GM12865 (cell line): Measurements from ENCODE around the gene RTEL1.

Experiments used
- DNase-seq: peaks from one replicate; pipeline ENCODE4 v3.0.0; 2010; ENCODE audit warnings: low read depth
- H3K4me3 ChIP-seq: 2 replicates; pipeline ENCODE4 v1.5.1; 2011; ENCODE audit warnings: mild to moderate bottlenecking, low read depth, low read length, control low read depth
- TF ChIP-seq, protein P1 (sequence below): IDR thresholded peaks from 2 replicates; pipeline ENCODE4 v1.5.1; 2011; ENCODE audit warnings: low read length, control low read depth, low read depth, inconsistent platforms; ENCODE audit not compliant: insufficient read depth; ENCODE audit errors: missing control alignments

RTEL1 gene

DNA sequence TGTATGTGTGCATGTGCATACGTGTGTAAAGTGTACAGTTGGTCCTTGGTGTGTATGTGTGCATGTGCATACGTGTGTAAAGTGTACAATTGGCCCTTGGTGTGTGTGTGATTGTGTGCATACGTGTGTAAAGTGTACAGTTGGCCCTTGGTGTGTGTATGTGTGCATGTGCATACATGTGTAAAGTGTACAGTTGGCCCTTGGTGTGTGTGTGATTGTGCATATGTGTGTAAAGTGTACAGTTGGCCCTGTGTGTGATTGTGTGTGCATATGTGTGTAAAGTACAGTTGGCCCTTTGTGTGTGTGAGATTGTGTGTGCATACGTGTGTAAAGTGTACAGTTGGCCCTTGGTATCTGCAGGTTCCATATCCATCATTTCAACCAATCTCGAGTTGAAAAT is 73.3 kb downstream of the RTEL1 start:
- TF ChIP-seq, protein P1, sequence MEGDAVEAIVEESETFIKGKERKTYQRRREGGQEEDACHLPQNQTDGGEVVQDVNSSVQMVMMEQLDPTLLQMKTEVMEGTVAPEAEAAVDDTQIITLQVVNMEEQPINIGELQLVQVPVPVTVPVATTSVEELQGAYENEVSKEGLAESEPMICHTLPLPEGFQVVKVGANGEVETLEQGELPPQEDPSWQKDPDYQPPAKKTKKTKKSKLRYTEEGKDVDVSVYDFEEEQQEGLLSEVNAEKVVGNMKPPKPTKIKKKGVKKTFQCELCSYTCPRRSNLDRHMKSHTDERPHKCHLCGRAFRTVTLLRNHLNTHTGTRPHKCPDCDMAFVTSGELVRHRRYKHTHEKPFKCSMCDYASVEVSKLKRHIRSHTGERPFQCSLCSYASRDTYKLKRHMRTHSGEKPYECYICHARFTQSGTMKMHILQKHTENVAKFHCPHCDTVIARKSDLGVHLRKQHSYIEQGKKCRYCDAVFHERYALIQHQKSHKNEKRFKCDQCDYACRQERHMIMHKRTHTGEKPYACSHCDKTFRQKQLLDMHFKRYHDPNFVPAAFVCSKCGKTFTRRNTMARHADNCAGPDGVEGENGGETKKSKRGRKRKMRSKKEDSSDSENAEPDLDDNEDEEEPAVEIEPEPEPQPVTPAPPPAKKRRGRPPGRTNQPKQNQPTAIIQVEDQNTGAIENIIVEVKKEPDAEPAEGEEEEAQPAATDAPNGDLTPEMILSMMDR, result no peak
- no peak overlapping the region for H3K4me3 ChIP-seq
- no peak for DNase-seq

DNA sequence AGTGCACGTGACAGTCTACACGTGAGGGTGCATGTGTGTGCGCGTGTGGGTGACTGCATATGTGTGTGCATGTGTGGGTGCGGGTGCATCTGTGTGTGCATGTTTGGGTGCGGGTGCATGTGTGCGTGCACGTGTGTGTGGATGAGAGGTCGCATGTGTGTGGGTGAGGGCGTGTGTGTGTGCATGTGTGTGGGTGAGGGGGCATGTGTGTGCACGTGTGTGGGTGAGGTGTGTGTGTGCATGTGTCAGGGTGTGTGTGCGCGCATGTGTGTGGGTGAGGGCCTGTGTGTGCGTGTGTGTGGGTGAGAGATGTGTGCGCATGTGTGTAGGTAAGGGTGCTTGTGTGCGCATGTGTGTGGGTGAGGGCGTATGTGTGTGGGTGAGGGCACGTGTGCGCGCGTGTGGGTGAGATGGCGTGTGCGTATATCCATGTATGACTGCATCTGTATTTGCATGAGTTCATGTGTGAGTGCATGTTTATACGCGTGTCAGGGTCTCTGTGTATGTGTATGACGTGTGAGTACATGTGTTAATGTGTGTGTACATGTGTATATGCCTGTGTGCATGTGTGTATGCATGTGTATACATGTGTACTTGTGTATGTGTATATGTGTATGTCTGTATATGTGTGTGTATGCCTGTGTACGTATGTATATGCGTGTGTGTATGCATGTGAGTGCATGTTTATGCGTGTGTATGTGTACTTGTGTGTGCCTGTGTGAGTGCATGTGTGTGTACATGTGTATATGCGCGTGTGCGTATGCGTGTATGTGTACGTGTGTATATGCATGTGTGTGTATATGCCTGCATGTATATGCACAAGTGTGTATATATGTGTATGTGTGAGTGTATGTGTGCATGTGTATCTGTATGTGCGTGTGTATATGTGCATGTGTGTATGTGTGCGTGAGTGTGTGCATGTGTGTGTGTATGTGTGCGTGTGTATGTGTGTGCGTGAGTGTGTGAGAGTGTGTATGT is 74.3 kb downstream of the RTEL1 start:
- TF ChIP-seq, protein P1, result no peak
- H3K4me3 ChIP-seq, result no peak overlapping the region
- DNase-seq, result no peak

GRCh38 chr20:63733117-63733516 is 75.0 kb downstream of the RTEL1 start:
- TF ChIP-seq, protein P1, result no peak
- no peak for DNase-seq
- no peak overlapping the region for H3K4me3 ChIP-seq

GRCh38 chr20:63733579-63734081 is 75.5 kb downstream of the RTEL1 start:
- TF ChIP-seq, protein P1, result no peak
- H3K4me3 ChIP-seq, result no peak overlapping the region
- no peak for DNase-seq

- no peak for DNase-seq
- TF ChIP-seq, protein P1, result no peak
These were observed 76.2 kb downstream of the RTEL1 start for GRCh38 chr20:63734111-63734945.

GRCh38 chr20:63734946-63735858 is 77.1 kb downstream of the RTEL1 start:
- no peak for DNase-seq
- no peak overlapping the region for H3K4me3 ChIP-seq
- TF ChIP-seq, protein P1, result no peak

More at GRCh38 chr20:63734111-63734945, 76.2 kb downstream of the RTEL1 start:
- H3K4me3 ChIP-seq, result no peak overlapping the region
